GM19043 (cell line): ENCODE measurements around the gene SPI1.
A peak's percentile ranks its signal among the peaks of the same experiment; 100 is the strongest.
"Not testable (repeated sequence)": the region's sequence is repeated elsewhere in the genome, so short reads cannot be mapped to it uniquely, and the experiment has no call there.

Experiments
- ATAC-seq: cut with Tn5 transposase; IDR thresholded peaks from one replicate; pipeline ENCODE4 v1.9.1; 2021; ENCODE audit warnings: low read depth; ENCODE audit not compliant: unreplicated experiment

Gene SPI1

DNA sequence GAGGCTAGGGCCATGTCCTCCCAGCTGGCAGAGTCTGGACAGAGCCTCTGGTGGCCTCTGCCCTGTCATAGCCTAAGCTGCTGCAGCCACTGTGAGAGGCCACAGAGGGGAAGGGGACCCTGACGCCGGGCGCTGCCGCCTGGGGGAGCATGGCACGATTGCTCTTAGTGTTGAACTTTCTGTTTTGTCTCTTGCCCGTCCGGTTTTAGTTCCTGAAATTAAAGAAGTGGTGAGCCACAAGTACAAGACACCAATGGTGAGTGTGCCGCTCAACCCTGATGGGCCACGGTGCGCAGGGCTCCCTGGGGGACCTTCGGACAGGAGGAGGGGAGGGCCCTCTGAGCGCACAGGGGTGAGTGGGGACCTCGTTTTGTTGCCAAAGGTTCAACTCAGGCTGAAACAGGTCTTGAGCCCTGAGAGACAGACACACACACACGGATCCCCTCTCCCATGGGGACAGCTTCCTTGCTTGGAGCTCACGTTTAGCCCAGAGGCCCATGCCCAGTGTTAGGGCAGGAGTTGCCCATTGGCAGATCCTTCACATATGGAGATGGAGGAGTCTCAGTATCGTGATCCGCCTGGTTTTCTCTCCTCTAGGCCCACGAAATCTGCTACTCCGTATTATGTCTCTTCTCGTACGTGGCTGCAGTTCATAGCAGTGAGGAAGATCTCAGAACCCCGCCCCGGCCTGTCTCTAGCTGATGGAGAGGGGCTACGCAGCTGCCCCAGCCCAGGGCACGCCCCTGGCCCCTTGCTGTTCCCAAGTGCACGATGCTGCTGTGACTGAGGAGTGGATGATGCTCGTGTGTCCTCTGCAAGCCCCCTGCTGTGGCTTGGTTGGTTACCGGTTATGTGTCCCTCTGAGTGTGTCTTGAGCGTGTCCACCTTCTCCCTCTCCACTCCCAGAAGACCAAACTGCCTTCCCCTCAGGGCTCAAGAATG lies 49.6 kb downstream of the SPI1 start:
- ATAC-seq = peak; percentile 79

DNA sequence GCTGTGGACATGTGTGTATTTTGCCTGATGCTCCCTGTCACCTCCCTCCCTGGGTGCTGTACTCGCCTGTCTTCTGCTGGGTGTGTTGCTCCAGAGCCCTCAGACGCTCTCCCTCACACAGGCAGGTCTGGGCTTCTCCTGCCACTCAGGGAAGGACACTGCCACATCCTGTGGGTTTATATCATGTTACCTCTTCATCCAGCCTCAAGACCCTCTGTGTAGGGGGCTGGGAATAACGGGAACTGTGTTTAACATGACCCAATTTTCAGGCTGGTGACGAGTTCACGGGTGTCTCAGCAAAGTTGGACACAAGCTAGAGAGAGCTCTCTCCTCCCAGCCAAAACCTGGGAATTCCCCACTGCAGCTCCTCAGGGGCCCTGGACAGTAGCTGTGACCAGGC lies 50.4 kb downstream of the SPI1 start:
- ATAC-seq = no peak

DNA sequence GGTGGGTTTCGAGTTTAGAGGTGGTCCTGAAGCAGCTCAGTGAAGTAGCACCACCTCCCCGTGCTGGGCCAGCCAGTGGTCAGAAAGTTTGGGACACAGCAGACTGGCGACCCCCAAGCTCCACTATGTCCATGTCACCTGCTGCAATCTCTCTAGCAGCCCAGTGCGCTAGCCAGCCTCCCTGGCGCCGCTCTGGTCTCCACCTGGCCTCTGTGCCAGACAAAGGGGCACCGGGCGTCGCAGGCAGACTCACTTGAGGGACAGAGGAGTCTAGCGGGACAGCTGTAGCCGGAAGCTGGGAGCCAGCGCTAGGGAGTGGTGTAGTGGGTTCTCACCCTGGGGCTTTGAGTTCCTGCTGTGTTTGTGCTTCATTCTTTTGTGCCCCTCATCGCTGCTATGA lies 51.3 kb downstream of the SPI1 start:
- no peak for ATAC-seq

DNA sequence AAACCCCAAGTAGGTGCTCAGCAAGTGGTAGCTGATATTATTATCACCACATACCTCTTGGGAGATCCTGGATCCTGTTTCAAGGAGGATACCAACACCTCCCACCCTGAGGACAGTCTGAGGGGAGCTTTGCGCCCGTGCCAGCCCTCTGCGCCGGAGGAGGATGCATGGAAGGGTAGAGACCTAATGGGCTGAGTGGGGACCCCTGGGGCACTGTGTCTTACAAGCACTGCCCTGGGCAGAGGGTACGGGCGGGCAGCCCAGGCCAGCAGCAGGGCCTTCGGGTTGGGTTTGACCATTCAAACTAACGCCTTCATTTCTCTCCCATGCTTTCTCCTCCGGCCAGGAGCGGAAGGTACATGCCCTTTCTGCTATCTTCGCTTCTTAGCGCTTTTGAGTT lies 52.1 kb downstream of the SPI1 start:
- ATAC-seq = no peak

DNA sequence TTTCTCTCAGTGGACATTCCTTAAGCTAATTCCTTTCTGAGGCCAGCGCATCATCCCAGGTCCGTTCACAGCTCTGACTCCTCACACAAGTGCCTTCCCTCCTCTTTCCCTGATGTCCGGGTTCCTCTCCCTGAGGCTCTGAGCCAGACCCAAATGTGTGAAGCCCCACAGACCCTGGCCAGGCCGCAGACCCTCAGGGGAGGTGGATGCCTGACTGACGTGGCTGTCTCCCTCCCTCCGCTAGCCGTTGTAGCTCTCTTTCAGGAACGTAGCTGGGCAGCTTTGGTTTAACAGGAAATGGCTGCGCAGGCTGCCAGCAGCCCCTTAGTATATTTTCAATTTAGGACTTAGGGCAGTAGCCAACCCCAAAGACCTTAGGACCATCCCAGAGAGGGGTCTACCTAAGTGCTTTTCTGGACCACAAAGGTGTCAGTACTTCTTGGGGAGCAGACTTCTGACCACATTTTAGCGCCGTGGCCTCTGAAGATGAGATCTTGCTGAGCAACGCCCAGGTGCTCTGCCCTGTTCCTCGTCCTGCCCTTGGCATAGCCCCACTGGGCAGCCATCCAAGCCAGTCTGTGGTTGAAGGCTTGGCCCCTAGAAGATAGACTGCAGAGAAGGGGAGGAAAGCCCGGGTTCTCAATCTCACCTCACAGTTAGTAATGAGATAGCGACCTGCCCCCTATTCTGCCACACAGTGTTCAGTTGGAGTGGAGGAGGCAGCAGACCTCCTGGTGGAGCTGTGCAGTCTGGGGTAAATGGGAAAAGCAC lies 52.9 kb downstream of the SPI1 start:
- no peak for ATAC-seq

DNA sequence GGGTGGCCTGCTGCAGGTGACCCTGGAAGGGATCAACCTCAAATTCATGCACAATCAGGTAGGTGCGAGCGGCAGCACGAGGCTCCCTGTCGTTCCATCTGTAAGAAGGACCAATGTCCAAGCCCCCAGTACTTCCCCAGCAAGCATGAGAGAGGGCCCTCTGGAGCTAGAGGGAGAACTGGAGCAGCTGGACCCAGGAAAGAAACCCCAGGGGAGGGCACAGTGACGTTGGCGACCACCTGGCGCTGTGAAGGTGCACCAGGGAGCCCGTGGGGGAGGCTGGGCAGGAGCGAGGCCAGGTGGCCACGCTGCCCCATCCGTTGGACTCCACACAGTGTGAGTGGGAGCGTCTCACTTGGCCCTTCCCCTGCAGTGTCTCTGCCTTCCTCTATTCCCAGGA lies 53.8 kb downstream of the SPI1 start:
- no peak for ATAC-seq

DNA sequence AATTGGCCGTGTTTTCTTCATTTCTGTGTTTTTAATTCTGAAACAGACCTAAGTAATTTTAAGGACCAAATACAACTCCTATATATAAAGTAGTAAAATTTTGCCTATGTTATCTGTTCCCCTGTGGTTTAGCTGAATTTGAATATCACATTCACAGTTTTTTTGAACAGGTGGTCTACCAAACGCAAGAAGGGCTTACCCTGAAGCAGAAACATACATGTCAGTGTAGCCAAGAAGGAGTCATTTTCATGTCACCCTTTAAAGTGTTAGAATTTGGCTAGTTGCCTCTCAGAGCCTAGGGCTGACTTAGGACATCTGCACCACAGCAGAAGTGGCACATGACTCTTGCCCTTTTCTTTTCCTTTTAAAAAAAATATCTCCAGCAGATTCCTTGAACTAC lies 60.2 kb downstream of the SPI1 start:
- no peak for ATAC-seq

DNA sequence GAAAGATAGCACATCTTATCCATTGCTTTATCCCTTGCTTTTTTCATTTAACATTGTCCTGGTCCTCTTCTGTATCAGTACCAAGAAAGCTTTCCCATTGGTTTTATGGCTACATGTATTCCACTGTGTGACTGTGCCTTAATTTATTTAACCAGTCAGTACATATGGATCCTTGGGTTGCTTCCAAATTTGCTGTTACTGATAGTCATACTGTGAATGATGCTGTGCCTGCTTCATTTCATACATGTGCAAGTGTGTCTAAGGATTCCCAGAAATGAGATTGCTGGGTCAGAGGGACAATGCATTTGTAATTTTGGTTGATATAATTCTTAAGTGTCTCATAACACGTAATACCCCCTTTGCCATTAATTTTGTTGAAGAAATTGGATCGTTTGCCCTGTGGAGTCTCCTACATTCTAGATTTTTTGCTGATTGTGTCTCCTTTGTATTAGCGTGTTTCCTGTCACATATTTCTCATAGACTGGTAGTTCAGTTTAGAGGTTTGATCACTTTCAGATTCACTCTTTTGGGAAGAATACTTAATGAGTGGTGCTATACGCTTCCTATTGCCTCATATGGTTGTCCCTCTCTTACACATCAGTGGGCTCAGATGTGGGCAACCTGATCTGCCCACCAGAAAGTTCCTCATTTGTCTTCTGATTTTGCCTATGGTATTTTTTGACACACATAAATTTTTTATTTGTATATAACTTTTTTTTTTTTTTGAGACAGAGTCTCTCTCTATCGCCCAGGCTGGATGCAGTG lies 61.1 kb downstream of the SPI1 start:
- ATAC-seq = peak; percentile 95

DNA sequence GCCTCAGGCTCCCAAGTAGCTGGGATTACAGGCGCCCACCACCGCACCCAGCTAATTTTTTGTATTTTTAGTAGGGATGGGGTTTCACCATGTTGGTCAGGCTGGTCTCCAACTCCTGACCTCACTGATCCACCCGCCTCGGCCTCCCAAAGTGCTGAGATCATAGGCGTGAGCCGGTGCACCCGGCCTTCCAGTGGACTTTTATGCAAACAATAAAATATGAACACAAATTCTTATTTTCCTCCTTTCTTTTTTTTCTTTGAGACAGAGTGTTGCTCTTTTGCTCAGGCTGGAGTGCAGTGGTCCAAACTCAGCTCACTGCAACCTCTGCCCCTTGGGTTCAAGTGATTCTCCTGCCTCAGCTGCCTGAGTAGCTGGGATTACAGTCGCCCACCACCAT lies 61.8 kb downstream of the SPI1 start:
- ATAC-seq = not testable (repeated sequence)

DNA sequence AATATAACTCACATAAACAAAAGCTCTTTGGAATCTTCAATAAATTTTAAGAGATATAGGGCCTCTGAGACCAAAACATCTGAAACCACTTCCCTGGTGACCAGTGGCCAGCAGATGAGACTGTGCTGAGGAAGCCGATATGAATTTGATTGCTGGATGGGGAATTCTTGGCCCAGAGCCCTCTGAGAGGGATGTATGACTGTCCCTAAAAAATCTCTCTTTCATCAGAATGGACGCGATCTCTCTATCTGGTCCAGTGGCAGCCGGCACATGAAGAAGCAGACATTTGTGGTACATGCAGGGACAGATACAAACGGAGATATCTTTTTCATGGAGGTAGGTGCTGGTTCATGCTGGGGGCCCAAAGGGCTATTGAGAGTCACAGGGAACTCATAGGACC lies 63.4 kb downstream of the SPI1 start:
- no peak for ATAC-seq

DNA sequence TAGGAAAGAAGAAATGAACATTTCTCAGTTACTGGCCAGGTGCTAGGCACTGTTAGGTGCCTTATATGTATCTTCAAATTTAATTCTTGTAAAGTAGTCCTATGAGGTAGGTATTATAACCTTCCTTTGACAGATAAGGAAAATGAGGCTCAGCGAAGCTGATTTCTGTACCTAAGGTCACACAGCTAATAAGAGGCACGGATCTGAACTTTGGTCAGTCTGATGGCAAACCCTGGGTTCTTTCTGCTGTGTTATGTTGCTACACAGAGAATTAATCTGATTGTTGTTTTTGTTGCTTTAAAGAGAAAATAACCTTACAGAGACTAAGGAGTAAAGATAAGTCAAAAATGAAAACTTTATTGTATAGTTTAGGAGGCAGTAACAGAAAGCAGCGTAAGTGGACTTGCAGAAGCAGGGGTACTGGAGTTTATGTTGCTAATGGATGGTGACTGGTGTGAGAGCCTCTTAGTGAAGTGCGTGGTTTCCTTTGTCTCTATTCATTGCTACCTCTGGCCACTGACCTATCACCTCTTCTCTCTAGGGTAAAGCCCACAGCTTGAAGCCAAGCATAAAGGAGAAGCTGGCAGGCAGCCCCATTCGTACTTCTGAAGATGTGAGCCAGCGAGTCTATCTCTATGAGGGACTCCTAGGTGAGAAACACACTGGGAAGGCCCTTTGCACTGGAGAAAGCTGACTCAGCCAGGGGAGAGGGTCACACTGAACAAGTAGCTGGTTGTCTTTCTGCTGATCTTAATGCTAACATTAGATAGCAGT lies 70.1 kb downstream of the SPI1 start:
- no peak for ATAC-seq

DNA sequence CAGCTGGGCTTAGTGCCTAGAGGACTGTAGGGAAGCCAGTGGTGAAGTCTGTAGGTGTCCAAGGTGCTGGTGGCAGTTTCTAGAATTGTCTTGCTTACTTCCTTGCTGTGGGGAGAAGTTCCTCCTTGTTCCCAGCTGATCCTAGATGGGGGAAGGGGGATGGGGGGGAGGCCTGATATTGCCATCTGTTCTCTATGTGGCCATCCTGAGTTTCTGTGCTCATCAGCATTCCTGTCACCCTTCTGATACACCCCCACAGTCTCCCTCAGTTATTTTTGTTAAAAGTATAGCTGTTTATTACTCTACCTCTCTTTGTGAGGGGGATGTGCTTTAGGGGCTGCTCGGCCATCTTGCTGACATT lies 71.9 kb downstream of the SPI1 start:
- no peak for ATAC-seq

DNA sequence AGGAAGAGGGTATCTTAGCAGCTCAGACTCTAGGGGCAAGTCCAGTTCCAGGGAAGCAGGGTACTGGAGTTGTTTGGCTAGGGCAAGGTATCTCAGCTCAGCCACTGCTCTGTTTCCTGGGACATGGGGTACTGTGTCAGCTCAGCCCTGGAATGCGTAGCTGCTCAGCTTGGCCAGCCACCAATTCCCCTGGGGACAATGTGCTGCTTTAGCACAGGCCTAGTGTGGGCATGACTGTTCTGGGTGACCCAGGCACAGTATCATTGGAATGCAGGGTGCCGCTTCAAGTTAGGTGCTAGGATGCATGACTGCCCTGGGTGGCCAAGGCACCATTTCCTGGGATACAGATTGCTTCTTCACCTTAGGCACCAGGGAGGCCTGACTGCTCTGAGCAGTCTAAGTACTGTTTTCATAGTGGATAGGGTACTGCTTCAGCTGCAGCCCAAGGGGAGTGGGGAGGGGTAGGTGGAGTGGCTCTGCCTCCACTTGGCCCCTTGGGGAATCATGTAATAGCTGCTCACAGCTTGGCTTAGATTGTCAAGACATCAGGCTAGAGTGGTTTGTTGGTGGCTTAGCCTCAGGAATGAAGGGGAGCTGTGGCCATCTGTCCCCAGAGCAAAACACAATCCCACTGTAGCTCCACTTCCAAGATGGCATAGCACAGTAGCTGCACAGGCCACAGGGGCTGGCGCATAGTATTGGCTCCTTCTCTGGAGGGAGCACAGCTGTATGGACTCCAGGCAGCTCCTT lies 72.4 kb downstream of the SPI1 start:
- ATAC-seq = no peak
